NB4 (cell line): ENCODE results near the gene PLLP.

Experiments
- MYC ChIP-seq: IDR thresholded peaks from 2 replicates; pipeline ENCODE4 v1.6.1; 2011; ENCODE audit warnings: low read depth, low read length
- POLR2A ChIP-seq: IDR thresholded peaks from 2 replicates; pipeline ENCODE4 v1.6.1; 2011; ENCODE audit warnings: mild to moderate bottlenecking; ENCODE audit not compliant: insufficient read length; ENCODE audit errors: extremely low read depth
- TF ChIP-seq, protein P1 (sequence below): IDR thresholded peaks from one replicate; pipeline ENCODE4 v1.5.1; 2012; ENCODE audit warnings: low read depth, low read length
- TF ChIP-seq, protein P2 (sequence below): IDR thresholded peaks from 2 replicates; pipeline ENCODE4 v1.6.1; 2011; ENCODE audit warnings: low read depth, low read length

DNA sequence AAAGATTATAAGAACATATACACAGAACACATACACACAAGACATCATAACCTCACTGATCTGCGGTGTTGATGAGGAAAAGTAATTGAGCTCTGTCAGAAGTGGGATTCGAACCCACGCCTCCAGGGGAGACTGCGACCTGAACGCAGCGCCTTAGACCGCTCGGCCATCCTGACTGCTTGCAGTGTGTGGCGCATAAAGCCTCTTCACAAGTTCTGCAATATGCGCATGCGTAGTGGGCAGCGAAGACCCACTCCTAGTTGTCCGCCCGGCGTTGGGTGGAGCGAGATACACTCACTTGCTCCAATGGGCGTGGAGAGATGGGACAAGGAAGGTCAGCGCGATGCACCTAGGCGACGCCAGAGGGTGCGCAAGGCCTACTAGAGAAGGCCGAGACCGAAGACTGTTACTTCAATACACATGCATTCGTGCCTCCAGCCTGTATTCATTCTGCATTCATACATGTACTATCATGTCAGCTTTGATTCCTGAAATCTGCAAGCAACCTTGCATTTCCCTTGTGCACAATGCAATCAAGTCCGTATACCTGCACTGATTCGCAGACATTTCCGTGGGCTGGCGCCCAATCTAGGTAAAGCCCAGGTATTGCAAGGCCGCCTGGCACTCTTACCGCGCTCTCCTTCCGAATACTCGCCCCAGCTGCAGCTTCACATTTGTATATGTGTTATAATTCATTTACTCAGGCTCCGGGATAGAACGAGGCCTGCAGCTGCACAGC, 16.1 kb upstream of the PLLP start:
- TF ChIP-seq, protein P1, sequence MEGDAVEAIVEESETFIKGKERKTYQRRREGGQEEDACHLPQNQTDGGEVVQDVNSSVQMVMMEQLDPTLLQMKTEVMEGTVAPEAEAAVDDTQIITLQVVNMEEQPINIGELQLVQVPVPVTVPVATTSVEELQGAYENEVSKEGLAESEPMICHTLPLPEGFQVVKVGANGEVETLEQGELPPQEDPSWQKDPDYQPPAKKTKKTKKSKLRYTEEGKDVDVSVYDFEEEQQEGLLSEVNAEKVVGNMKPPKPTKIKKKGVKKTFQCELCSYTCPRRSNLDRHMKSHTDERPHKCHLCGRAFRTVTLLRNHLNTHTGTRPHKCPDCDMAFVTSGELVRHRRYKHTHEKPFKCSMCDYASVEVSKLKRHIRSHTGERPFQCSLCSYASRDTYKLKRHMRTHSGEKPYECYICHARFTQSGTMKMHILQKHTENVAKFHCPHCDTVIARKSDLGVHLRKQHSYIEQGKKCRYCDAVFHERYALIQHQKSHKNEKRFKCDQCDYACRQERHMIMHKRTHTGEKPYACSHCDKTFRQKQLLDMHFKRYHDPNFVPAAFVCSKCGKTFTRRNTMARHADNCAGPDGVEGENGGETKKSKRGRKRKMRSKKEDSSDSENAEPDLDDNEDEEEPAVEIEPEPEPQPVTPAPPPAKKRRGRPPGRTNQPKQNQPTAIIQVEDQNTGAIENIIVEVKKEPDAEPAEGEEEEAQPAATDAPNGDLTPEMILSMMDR = peak; percentile 97
- no peak for TF ChIP-seq POLR2A
- TF ChIP-seq, protein P2, sequence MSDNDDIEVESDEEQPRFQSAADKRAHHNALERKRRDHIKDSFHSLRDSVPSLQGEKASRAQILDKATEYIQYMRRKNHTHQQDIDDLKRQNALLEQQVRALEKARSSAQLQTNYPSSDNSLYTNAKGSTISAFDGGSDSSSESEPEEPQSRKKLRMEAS = peak; percentile 41; the same call in 1 of the 2 replicates
- TF ChIP-seq MYC = peak; percentile 61
